HG03103 (cell line): ENCODE measurements around the gene BMAL2.

Experiments used
- ATAC-seq: cut with Tn5 transposase; IDR thresholded peaks from one replicate; pipeline ENCODE4 v1.9.1; 2021; ENCODE audit warnings: low read depth; ENCODE audit not compliant: unreplicated experiment

The BMAL2 gene, protein sequence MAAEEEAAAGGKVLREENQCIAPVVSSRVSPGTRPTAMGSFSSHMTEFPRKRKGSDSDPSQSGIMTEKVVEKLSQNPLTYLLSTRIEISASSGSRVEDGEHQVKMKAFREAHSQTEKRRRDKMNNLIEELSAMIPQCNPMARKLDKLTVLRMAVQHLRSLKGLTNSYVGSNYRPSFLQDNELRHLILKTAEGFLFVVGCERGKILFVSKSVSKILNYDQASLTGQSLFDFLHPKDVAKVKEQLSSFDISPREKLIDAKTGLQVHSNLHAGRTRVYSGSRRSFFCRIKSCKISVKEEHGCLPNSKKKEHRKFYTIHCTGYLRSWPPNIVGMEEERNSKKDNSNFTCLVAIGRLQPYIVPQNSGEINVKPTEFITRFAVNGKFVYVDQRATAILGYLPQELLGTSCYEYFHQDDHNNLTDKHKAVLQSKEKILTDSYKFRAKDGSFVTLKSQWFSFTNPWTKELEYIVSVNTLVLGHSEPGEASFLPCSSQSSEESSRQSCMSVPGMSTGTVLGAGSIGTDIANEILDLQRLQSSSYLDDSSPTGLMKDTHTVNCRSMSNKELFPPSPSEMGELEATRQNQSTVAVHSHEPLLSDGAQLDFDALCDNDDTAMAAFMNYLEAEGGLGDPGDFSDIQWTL

DNA sequence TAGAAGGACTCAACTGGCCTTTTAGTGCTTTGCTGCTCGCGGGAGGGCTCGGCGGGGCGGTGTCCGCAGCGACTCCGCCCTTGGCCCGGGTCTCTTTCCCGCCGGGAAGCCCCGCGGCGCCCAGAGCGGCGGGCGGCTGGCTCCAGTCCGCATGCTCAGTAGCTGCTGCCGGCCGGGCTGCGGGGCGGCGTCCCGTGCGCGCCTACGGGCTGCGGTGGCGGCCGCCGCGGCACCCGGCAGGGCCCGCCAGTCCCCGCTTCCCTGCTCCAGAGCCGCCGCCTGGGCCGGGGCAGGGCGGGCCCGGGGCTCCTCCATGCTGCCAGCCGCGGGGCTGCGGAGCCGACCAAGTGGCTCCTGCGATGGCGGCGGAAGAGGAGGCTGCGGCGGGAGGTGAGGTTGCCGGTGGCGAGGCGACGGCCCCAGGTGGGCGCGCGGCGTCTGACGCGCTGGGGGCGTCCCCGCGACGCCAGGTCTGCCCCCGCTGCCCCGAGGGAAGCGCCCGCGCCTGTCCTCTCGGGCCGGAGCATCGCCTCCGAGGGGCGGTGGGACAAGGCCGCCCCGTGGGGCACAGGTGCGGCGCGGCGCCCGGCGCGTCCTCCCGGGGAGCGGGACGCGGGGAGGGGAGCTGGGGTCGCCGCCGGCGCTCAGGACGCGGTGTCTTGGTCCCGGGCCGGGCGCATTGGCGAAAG is at the start of gene BMAL2:
Gene BMAL2 (plus strand): TSS at position 123 of the 689 bp plus-strand sequence. CDS start 237 bp downstream, at position 360.
- ATAC-seq, result peak; percentile 34

DNA sequence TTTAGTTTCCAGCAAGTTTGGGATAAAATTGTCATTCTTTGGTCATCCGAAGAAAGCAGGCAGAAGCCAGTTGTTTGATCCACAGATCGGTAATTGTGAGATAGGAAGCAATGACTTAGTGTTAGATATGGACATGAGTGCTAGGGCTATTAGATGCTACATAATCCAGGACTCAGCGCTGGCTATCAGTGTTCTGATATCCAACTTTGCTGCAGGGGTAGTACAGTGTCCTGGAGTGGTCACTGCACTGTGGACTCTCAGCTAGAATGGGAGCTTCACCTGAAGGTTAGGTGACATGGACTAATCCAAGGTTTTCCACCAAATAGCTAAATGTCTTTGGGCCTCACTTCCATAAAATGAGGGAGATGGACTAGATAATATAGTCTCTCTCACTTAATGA is 48.6 kb upstream of the BMAL2 start:
- ATAC-seq, result no peak

DNA sequence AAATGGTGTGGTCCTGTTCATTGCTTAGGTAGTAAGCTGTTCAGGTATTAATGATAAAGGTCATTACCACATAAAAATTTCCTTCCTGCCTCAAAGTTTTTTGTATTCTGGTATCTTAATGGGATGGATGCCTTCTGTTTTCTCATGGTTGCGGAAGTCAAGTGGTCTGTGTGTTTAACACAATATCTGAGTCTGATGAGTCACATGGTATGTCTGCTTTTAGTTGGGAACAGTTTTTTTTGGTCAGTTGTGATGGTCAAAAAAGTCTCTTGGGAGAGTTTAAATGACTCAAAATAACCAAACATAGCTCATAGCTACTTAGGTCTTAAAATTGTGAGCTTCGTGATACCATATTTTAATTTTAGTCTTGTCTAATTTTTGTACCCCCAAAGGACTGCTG is 47.9 kb upstream of the BMAL2 start:
- ATAC-seq, result no peak

DNA sequence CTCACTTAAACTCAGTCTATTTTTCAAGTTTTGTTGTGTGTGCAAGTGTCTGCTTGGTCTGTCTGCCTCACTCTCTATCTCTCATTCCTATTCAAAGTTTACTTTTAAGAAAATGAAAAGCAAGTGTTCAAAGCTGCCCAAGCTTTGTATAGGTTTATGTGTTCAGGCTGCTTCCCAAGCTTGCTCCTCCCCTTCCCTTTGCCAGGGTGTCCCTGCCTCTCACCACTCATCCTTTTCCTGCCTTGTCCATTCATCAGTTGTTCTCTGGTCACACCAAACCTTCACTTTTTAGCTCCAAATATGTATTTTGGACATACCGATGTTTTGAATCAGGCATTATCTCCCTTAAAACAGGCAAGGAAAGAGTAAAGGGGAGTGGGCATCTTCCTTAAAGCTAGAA is 47.2 kb upstream of the BMAL2 start:
- no peak for ATAC-seq

DNA sequence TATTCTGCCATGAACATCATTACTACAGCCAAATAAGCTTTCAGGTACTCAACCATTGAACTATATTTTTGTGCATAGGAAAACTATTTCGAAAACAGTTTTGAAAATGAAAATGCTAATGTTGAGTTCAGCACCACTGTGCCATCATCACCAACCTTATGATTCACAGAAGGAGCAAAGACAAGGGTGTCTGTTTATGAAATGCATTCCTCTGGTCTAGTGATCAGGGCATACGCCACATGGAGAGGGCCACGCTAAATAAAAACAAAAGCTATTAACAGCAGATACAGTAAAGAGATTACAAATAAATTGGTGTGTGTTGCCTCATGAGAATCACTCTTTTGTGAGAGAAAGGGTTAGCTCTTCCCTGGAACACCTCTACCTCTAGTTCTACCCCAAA is 43.2 kb upstream of the BMAL2 start:
- ATAC-seq, result peak; percentile 45

DNA sequence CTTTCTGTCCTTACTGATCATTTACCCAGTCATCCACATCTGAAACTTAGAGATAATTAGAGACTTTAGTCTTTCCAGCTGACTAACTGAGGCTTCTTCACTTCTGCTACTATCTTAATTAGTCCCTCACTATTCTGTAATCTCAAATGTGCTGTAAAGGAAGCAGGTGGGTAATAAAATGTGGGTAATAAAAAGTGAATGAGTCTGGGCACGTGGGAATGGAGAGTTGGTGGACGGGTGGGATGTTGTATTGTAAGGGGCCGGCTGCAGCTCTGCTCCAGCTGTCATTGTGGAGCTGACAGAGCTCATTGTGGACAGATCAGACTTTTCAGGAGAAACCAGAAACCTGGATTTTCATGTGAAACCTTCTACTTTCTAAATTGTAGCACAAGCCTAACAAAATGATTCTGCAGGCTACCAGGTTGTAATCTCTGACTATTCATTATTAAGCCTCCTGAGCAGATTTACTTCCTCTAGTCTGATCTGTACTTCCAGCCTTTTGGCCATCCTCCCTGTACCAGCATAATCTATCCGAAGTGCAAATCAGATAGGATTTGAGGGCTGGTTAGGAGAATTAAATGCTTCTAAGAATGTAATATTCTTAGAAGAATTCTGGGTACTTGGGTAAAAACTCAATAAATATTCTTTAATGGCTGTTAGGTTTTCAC is 42.0 kb upstream of the BMAL2 start:
- no peak for ATAC-seq

DNA sequence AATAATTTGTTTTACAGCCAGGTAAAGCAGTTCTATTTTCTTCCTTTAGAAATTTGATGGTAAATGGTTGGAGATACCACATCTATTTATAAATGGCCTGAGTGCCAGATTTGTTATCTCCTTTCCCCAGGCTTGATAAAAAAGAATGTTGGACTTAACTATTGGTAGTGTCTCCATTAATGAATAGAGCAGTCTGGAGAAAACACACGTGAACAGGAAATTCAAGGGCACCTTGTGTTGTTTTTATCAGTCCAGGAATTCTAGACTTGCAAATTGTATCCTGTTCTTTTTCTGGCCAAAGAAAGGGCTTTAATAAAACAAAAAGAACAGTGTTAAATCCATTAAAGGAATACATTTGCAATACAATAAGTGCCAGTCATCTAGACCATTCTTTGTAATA is 40.8 kb upstream of the BMAL2 start:
- ATAC-seq, result no peak

DNA sequence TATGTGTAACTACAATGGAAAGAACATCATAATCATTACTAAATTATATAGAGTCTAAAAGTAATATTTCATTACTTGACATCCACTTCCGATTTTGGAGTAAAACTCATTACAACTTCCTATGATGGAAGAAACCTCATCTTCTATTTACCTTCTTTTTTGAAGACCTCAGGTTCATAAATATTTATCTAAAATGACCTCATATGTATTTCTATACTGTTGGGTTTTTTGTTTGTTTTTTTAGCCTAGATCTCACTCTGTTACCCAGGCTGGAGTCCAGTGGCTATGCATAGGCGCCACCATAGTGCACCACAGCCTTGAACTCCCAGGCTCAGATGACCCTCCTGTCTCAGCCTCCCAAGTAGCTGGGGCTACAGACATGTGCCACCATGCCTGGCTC is 39.9 kb upstream of the BMAL2 start:
- ATAC-seq, result no peak

DNA sequence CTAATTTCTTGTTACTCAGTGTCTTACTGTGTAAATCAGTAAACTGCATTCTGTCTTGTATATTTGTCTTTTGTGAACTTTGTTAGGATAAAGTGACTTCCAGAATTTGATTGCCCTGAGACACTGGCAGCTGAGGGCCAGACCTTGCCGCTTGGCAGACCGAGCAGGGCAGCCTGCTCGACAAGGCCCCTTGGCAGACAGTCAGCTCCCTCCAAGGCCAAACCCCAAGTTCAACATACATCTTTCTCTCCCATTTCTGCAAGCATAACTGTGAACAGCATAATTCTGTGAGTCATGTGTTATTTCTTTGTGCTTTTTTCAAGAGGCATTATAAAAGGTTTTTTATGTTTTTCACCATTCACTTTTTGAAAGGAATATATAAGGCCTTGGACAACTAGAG is 39.2 kb upstream of the BMAL2 start:
- ATAC-seq, result no peak

DNA sequence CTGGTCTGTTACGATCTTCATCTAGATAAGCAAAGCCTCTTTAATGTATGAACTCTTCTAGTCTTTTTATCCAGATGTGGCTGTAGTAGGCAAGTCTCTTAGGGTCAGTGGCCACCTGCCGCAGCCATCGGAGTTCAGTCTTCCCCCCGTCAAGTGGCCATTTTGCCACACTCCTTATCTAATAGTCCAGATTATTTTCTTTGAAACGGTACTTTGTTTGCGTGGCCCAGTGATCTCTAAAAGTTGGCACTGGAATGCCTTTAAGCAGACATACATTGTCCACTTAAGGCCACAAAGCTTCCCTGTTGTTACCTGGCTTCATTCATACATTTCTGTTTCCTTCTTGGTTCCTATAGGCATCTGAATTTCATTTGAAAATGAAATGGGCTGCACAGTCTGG is 36.0 kb upstream of the BMAL2 start:
- ATAC-seq, result no peak

DNA sequence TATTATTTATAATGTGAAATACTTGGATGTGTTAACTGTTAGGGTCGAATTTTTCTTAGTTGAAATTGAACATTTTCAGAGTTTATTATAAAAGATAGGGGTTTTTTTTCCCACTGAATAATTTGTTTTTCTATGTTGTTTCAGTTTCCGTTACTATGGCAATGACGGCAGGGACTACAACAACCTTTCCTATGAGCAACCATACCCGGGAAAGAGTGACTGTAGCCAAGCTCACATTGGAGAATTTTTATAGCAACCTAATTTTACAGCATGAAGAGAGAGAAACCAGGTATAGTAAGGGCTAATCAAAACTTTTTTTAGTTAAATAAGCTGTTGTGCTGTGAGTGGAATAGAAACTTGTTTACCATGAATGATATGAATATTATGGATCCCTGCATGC is 35.1 kb upstream of the BMAL2 start:
- ATAC-seq, result no peak

DNA sequence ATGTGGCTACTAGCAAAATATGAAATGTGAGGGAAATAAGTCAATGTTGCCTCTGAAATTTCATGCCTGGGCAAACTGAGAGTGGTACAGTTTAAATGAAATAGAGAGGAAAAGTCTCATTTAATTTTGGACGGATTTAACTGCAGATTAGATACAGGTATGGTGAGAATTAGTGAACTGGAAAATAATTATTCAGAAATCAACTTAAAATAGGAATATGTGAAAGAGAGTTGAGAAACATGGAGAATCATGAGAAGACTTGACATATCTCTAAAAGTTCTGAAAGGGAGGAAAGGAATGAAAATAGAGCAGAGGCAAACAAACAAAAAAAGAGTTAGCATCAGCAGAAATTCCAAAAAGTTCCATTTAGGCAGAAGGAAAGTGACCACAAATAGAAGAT is 33.5 kb upstream of the BMAL2 start:
- no peak for ATAC-seq

DNA sequence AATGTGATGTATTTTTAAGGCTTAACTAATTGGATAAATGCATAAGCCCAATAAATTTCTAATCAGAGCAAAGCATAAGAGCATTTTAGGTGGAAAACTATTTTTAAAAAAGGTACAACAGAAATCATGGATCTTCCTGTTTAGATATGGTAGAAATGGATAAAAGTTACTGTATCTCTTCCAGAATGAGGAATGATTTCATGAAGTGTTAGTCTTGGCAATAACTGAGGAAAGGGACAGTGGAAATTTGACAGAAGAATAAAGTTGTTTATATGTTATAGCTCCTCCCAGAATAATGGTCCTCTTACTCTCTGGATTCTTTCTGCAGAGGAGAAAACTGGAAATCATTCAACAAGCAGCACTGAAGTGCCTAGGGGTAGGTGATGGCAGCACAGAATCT is 32.4 kb upstream of the BMAL2 start:
- ATAC-seq, result no peak

DNA sequence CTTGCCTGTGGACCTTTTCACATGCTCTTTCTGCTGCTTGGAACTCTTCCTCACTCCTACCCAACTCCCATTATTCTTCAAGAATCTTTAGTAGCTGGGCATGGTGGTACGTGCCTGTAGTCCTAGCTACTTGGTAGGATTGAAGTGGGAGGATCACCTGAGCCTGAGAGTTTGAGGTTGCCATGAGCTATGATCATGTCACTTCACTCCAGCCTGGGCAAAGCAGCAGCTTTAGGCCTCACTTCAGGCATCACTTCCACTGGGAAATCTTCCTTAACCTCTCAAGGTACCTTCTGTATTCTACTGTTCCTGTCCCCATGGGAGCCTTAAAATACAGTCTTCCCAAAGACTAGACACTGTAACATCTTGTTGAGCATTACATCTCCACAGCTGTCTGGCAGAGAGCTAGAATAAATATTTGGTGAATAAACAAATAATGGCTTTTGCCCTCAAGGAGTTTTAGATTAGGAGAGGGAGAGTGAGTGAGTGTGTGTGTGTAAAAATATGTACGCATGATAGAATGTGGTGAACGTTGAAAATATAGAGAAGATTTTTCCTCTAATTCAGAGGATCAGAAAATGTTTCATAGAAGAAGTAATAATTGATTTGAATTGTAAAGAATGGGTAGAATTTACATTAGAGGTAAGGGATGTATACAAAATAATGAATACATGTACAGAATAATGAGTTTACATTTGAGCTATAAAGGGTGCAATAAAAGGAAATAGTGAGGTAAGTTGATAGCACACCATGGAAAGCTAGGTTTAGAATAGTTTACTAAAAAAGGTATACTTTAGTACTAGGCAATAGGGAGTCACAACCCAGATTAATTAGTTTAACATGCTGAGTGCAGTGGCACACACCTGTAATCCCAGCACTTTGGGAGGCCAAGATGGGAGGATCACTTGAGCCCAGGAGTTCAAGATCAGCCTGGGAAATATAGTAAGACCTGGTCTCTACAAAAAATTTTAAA is 29.2 kb upstream of the BMAL2 start:
- ATAC-seq, result no peak

DNA sequence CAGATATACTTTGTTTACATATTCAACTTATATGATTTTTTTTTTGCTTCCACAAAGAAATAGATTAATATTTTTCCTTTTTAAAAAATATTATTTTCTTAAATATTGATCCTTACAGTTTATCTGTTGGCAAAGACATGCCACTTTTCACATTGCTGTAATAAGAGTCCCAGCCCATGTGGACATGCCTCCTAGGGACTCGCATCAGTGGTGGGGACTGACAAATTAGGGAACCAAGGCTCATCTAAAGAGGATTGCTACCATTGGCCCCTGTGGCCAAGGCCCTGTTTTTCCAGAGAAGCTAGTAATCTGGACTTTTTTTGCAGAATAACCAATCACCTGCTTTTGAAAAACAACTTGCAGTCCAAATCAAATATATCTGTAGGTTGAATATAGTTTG is 27.8 kb upstream of the BMAL2 start:
- ATAC-seq, result no peak

DNA sequence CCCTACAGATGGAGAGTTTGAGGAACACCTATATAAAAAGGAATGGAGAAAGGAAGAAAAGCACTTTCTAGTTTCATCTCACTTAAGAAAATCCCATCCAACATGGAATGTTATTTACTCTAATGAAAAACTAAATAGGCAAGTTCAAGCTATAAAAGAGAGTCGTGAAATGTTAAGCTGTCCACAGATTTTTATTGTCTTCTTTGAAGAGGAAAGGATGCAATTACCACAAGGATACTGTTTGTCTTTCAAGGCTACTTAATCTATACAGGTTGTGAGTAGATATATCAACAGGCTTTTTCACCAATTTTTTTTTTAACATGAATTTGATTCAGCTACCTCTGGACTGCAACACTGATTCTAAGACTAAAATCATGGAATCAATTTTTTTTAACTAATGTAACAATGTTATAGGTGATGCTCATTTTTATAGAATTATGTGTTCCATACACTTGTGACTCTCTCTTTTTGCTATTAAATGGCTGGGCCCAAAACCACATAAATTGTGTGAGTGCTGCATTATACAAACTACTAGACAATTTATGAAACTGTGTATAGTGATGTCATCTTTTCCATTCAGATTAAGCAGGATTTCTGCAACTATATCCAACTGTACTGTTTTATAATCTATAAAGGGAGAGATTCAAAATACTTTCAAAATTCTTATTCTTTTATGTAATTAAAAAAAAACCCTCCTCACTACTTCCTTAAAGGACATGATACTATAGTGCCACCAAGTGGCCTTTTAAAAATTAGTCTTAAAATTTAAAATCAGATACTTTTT is 26.8 kb upstream of the BMAL2 start:
- ATAC-seq, result no peak

DNA sequence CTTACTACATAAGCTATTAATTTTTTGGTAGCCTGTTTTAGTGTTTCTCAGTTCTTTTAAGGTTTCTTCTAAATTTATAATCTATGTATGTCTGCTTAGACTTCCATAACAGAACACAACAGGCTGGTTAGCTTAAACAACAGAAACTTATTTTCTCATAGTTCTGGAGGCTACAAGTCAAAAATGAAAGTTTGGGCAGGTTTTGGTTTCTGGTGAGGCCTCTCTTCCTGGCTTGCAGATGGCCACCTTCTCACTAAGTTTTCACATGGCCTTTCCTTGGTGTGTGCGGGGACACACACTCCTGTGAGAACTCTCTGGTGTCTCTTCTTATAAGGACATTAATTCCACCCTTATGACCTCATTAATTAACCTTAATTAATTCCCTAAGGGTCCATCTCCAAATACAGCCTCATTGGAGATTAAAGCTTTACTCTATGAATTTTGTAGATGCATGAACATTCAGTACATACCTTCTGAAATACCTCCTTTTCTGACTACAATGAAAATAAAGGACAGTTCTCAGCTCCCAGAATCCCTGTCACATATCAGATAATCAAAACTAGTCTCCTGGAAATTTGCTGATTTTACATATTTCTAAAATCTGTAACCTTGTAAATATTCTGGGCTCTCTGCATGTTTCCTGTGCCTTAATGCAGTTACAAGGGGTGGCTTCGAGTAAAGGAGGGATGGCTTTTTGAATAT is 23.2 kb upstream of the BMAL2 start:
- no peak for ATAC-seq

DNA sequence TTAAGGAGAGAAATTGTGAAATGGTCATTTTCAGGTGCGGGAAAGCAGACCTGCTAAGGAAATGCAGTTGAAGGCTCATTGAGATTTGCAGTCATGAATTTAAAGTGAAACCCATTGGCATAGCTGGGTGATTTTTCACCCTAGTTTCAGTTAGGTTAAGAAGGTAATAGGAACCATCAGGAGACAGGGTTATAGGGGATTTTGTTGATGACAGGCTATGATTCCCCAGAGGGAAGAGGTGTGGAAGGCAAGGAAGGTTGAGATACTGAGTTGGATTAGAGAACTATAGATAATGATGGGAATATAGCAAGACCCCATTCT is 22.7 kb upstream of the BMAL2 start:
- ATAC-seq, result no peak

DNA sequence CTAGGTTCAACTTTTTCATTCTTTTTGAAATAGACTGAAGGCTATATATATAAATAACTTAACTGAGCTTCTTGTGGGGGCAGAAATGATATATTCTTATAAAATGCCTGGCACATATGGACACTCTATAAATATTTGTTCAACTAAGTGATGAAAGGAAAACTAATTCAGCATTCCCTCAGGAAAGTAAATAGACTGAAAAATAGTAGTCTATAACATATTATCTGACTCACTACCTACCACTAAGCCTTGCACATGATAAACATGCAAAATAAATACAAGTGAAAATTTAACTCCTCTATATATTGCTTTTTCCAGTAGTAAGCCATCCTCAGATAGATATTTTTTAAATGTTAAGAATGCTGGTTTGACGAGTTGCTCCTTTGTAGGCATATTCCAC is 15.7 kb upstream of the BMAL2 start:
- no peak for ATAC-seq
